ENCODE data around the gene RNF26. TPM values are rescaled to one million over a fixed set of nuclear protein-coding genes. Genes with fewer than 3 reads are reported as not detected.

RNF26 gene
- 1 to 10 TPM; 6.3 to 9.2 TPM for total RNA-seq
- polyA plus RNA-seq: 10 to 100 TPM; 13.0 to 19.1 TPM

- H3K9ac ChIP-seq (ENCODE audit: low read depth in 1 of 2, low read length in 2 of 2): peak within 1 kb of the TSS; percentile 17 to 73
- under 1% methylated on average over 54 of the region's 54 CpGs for whole genome bisulfite sequencing
- H3K4me1 ChIP-seq (ENCODE audit: control insufficient read depth in 4 of 4, insufficient read depth in 4 of 4, low read length in 3 of 4): peaks cover 6 to 31% (median 20%) of the 10 kb centered on the region in 4 donors
Observed at GRCh38 chr11:119334174-119334930, at the start of gene RNF26. TSS of gene RNF26 (plus strand) at chr11:119334527. CDS start at chr11:119335123, 596 bp downstream.

More at GRCh38 chr11:119334174-119334930, at the start of gene RNF26:
- Histone ChIP-seq H3K36me3 (ENCODE audit: control insufficient read depth in 4 of 4, insufficient read depth in 3 of 4, low read depth in 1 of 4, low read length in 3 of 4) (no peaks in the 10 kb centered on the region), H3K27ac (ENCODE audit: low read depth in 1 of 2, low read length in 2 of 2) (peak within 1 kb of the TSS; percentile 73 to 75), H3K4me3 (ENCODE audit: low read depth in 1 of 3, low read length in 3 of 3) (peak within 1 kb of the TSS; percentile 69 to 84 (median 75)), H3K9me3 (ENCODE audit: control insufficient read depth in 4 of 4, low read length in 3 of 4) (no peaks in the 10 kb centered on the region), H3K27me3 (ENCODE audit: control insufficient read depth in 4 of 4, insufficient read depth in 4 of 4, low read length in 3 of 4) (peaks cover 0 to 2% (median 0%) of the 10 kb centered on the region in 4 donors)
- peak; percentile 96 for DNase-seq (ENCODE audit: low spot score)
- TF ChIP-seq GABPA (IDR thresholded peaks at IDR 0.05 in 1 of 2, conservative IDR thresholded peaks at IDR 0.05 in 1 of 2) (no peak), FOXA2 (IDR thresholded peaks at IDR 0.05) (peak; percentile 88), SP1 (IDR thresholded peaks at IDR 0.05) (peak; percentile 75), REST (IDR thresholded peaks at IDR 0.05) (peak; percentile 40), HNF4A (conservative IDR thresholded peaks at IDR 0.05) (peak in 1 of 2 donors; percentile 30), EGR1 (IDR thresholded peaks at IDR 0.05; ENCODE audit: low read depth in 2 of 2) (no peak), HNF4G (IDR thresholded peaks at IDR 0.05) (no peak), MAX (IDR thresholded peaks at IDR 0.05) (no peak), CTCF (IDR thresholded peaks at IDR 0.05; ENCODE audit: low read depth, low read length, missing input control) (no peak), RXRA (IDR thresholded peaks at IDR 0.05) (peak in 1 of 2 donors; percentile 30), ATF3 (IDR thresholded peaks at IDR 0.05) (no peak), FOXA1 (IDR thresholded peaks at IDR 0.05) (peak; percentile 78), RAD21 (IDR thresholded peaks at IDR 0.05) (no peak), YY1 (IDR thresholded peaks at IDR 0.05) (peak; percentile 99), TAF1 (conservative IDR thresholded peaks at IDR 0.05) (no peak), JUND (IDR thresholded peaks at IDR 0.05) (no peak), NR2F2 (IDR thresholded peaks at IDR 0.05) (no peak), ZBTB33 (IDR thresholded peaks at IDR 0.05) (no peak)

Data from liver (tissue), 9 donors.